Sciatic nerve (tissue), 2 donors: Measurements from ENCODE around the gene D2HGDH. TPM values are rescaled to one million over a fixed set of nuclear protein-coding genes. Genes with fewer than 3 reads are reported as not detected.
"Not testable (repeated sequence)": the region's sequence is repeated elsewhere in the genome, so short reads cannot be mapped to it uniquely, and the experiment has no call there.

Source experiments
- ATAC-seq: fragments of 200-7000 bp; cut with Tn5 transposase; one replicate; pipeline ENCODE4 v1.9.1; 2020; ENCODE audit warnings: mild to moderate bottlenecking, moderate library complexity
- DNase-seq: peaks from one replicate; pipeline ENCODE4 v3.0.0-alpha.2; 2020; ENCODE audit warnings: low spot score
- intact Hi-C: fragments of 100-400 bp; cut with DNase I; formaldehyde crosslinking; loops from one replicate; pipeline ENCODE4 v1.14.2; 2022
- total RNA-seq: library from RNA; stranded (reverse); fragmentation: NEBNext Ultra II Directional; extraction: Animal tissue kit (Norgen Biotek cat#: 25700); gene quantifications from one replicate; pipeline ENCODE4 v1.2.1, GENCODE V29; 2021
- donor health status: DM: no; HTN: no; CAD: no.
- donor health status: DM: no; HTN: no; CAD: no.

D2HGDH gene
- total RNA-seq, 1 donor from 2014 or later = 34.0 TPM

GRCh38 chr2:241744028-241744754, 9.8 kb downstream of the D2HGDH start:
- intact Hi-C loops = loop anchor here (10.0 kb wide), 1 partner anchor 131 kb away; no protein-coding TSS in a partner anchor
- DNase-seq (no peak), ATAC-seq (no peak)

DNA sequence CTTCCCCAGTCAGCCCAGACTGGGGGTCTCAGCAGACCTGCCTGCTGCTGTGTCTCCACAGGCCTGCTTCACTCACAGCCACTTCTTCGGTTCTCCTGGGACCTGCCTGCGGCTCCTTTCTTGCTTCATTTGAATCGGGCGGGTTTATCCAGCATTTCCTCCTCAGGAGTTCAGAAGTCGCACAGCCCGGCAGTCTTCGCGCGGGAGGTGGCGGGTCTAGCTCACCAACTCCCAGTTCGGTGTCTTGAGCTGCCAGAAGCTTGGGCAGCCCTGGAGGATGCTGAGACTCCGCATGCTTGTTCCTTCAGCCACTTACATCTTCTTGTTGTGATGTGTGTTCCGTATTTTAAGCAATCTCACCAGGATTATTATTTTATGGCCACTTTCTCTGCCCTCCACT, 10.8 kb downstream of the D2HGDH start:
- DNase-seq = no peak
- ATAC-seq = no peak
- intact Hi-C loops = loop anchor here (10.0 kb wide), 1 partner anchor 130 kb away; no protein-coding TSS in a partner anchor

DNA sequence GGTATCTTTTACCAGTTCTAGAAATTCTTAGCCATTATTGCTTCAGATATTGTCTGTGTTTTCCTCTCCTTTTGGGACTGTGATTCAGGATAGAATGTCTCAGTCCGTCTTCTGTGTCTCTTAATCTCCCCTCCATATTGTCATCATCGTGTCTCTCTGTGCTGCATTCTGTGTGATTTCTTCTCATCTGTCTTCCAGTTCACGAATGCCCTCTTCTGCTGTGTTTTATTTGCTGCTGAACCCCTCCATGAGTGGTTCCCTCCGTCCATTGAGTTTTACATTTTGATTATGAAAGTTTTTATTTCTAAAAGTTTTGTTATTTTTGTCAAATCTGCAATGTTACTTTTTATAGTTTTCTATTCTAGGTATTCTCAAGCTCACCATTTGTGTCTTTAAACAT, 11.7 kb downstream of the D2HGDH start:
- DNase-seq (no peak), ATAC-seq (no peak)
- intact Hi-C loops = loop anchor here (10.0 kb wide), 1 partner anchor 129 kb away; no protein-coding TSS in a partner anchor

- ATAC-seq = no peak
Measured at GRCh38 chr2:241748468-241749256, 14.2 kb downstream of the D2HGDH start.

GRCh38 chr2:241750076-241750840, 15.8 kb downstream of the D2HGDH start:
- ATAC-seq = no peak
- intact Hi-C loops = no loop called here
- no peak for DNase-seq

More at GRCh38 chr2:241748468-241749256, 14.2 kb downstream of the D2HGDH start:
- DNase-seq = no peak
- intact Hi-C loops = loop anchor here (10.0 kb wide), 1 partner anchor 126 kb away; no protein-coding TSS in a partner anchor

- no peak for ATAC-seq
Measured at GRCh38 chr2:241751152-241751551, 16.7 kb downstream of the D2HGDH start.

GRCh38 chr2:241751776-241752175, 17.3 kb downstream of the D2HGDH start:
- intact Hi-C loops = no loop called here
- no peak for ATAC-seq
- no peak for DNase-seq

More at GRCh38 chr2:241751152-241751551, 16.7 kb downstream of the D2HGDH start:
- intact Hi-C loops = no loop called here
- no peak for DNase-seq

DNA sequence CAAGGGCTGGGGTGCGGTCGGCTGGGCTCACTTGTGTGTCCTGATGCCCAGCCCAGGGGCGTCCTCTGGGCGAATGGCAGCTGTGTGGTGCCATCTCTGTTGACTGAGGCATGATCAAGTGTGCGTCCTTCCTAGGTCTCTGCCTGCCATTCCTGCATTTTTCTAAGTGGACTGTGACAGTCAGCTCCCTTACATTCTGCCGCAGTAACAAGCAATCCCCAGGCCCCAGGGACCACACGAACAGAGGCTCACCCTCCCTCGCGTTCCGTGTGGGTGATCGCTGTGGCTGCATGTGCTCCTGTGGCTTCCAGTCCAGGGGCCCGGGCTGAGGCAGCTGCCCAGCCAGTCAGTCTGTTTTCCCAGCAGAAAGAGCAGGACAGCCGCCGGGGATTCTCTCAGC, 17.8 kb downstream of the D2HGDH start:
- ATAC-seq (no peak), DNase-seq (no peak)
- intact Hi-C loops = no loop called here

GRCh38 chr2:241752689-241753276, 18.4 kb downstream of the D2HGDH start:
- DNase-seq (no peak), ATAC-seq (no peak)

GRCh38 chr2:241753493-241753892, 19.1 kb downstream of the D2HGDH start:
- intact Hi-C loops = no loop called here
- no peak for DNase-seq
- ATAC-seq = no peak

More at GRCh38 chr2:241752689-241753276, 18.4 kb downstream of the D2HGDH start:
- intact Hi-C loops = no loop called here

DNA sequence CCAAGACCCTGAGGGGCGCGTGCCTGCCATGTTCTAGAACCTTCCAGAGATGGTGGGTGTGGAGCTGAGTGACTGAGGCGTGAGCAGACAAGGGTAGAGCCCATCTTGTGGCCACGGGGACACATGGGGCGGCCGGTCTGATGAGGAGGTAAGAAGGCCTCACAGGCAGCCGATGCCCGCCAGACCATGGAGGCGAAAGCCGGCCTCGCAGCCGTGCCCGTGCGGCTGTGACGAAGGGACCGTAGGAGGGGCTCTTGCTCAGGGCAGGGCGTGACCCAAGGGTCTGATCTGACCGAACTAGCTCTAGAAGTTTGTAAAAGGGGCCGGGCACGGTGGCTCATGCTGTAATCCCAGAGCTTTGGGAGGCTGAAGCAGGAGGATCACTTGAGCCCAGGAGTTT, 19.6 kb downstream of the D2HGDH start:
- ATAC-seq = no peak
- intact Hi-C loops = no loop called here
- DNase-seq = no peak

- no peak for DNase-seq
Measured at GRCh38 chr2:241755166-241755565, 20.7 kb downstream of the D2HGDH start.

GRCh38 chr2:241755777-241756176, 21.3 kb downstream of the D2HGDH start:
- no peak for DNase-seq
- no peak for ATAC-seq
- intact Hi-C loops = no loop called here

More at GRCh38 chr2:241755166-241755565, 20.7 kb downstream of the D2HGDH start:
- intact Hi-C loops = no loop called here
- no peak for ATAC-seq

- intact Hi-C loops = no loop called here
- ATAC-seq (no peak), DNase-seq (no peak)
Measured at GRCh38 chr2:241759067-241759807, 24.8 kb downstream of the D2HGDH start.

- intact Hi-C loops, DNase-seq, ATAC-seq: not testable (repeated sequence)
Measured at GRCh38 chr2:241759893-241760292, 25.5 kb downstream of the D2HGDH start.

GRCh38 chr2:241760301-241760771, 25.9 kb downstream of the D2HGDH start:
- intact Hi-C loops = no loop called here
- DNase-seq (peak; percentile 49), ATAC-seq (no peak)

- intact Hi-C loops = no loop called here
- DNase-seq = peak; percentile 38
- no peak for ATAC-seq
Measured at GRCh38 chr2:241762321-241762932, 28.0 kb downstream of the D2HGDH start.
